HG03039 (cell line): ENCODE data around the gene SLC36A2.
"Not testable (repeated sequence)": the region's sequence is repeated elsewhere in the genome, so short reads cannot be mapped to it uniquely, and the experiment has no call there.

Source experiments
- ATAC-seq: cut with Tn5 transposase; IDR thresholded peaks from one replicate; pipeline ENCODE4 v1.9.1; 2021; ENCODE audit warnings: mild to moderate bottlenecking, moderate library complexity; ENCODE audit not compliant: unreplicated experiment

SLC36A2 gene

GRCh38 chr5:151347369-151347768 lies at the start of gene SLC36A2:
Gene SLC36A2, minus strand, starts transcription at chr5:151347559. Its CDS starts 99 bp downstream, at chr5:151347460.
- no peak for ATAC-seq

- no peak for ATAC-seq
These were observed 41.6 kb upstream of the SLC36A2 start for GRCh38 chr5:151388960-151389359.

GRCh38 chr5:151384106-151384505 lies 36.7 kb upstream of the SLC36A2 start:
- ATAC-seq: no peak

GRCh38 chr5:151383011-151383410 lies 35.7 kb upstream of the SLC36A2 start:
- ATAC-seq: no peak

- no peak for ATAC-seq
These were observed 35.2 kb upstream of the SLC36A2 start for GRCh38 chr5:151382576-151382975.

GRCh38 chr5:151381899-151382298 lies 34.5 kb upstream of the SLC36A2 start:
- ATAC-seq: no peak

GRCh38 chr5:151378616-151379015 lies 31.3 kb upstream of the SLC36A2 start:
- no peak for ATAC-seq

- ATAC-seq: no peak
These were observed 27.2 kb upstream of the SLC36A2 start for GRCh38 chr5:151374539-151374938.

GRCh38 chr5:151367038-151367437 lies 19.7 kb upstream of the SLC36A2 start:
- ATAC-seq: not testable (repeated sequence)

- no peak for ATAC-seq
These were observed 16.3 kb upstream of the SLC36A2 start for GRCh38 chr5:151363673-151364072.

- no peak for ATAC-seq
These were observed 15.6 kb upstream of the SLC36A2 start for GRCh38 chr5:151362970-151363369.

GRCh38 chr5:151359391-151359790 lies 12.0 kb upstream of the SLC36A2 start:
- ATAC-seq: no peak

- no peak for ATAC-seq
These were observed 10.4 kb upstream of the SLC36A2 start for GRCh38 chr5:151357792-151358191.

- no peak for ATAC-seq
These were observed 9.7 kb upstream of the SLC36A2 start for GRCh38 chr5:151357097-151357496.

GRCh38 chr5:151351671-151352070 lies 4.3 kb upstream of the SLC36A2 start:
- ATAC-seq: no peak

- no peak for ATAC-seq
These were observed 1.4 kb upstream of the SLC36A2 start for GRCh38 chr5:151348789-151349188.

GRCh38 chr5:151345808-151346478 lies 1.4 kb downstream of the SLC36A2 start:
- ATAC-seq: no peak

GRCh38 chr5:151345187-151345807 lies 2.1 kb downstream of the SLC36A2 start:
- no peak for ATAC-seq

- ATAC-seq: no peak
These were observed 3.3 kb downstream of the SLC36A2 start for GRCh38 chr5:151344088-151344487.

GRCh38 chr5:151340004-151340403 lies 7.4 kb downstream of the SLC36A2 start:
- ATAC-seq: no peak

GRCh38 chr5:151338734-151339133 lies 8.6 kb downstream of the SLC36A2 start:
- ATAC-seq: no peak

GRCh38 chr5:151332857-151333256 lies 14.5 kb downstream of the SLC36A2 start:
- no peak for ATAC-seq

GRCh38 chr5:151328734-151329133 lies 18.6 kb downstream of the SLC36A2 start:
- ATAC-seq: no peak
